Cardiac muscle cell (in vitro differentiated cells and primary cell): Measurements from ENCODE around the gene KIF3B. TPM values are rescaled to one million over a fixed set of nuclear protein-coding genes. Genes with fewer than 3 reads are reported as not detected.

ENCODE experiments used
- DNase-seq, 2 donors: peaks; one replicate each; pipeline versions ENCODE4 v3.0.0 to v3.0.0-alpha.2; 2010 to 2017; ENCODE audit warnings: low read depth in 1 of 2, low spot score in 1 of 2
- H3K27ac ChIP-seq: fragments of 200-600 bp; sonication (generic); 2 replicates; pipeline ENCODE4 v1.5.1; 2016
- H3K27me3 ChIP-seq: fragments of 200-600 bp; sonication (generic); 2 replicates; pipeline ENCODE4 v1.6.0; 2016; ENCODE audit warnings: control low read depth
- H3K36me3 ChIP-seq: fragments of 200-600 bp; sonication (generic); 2 replicates; pipeline ENCODE4 v1.5.1; 2016; ENCODE audit warnings: control low read depth
- H3K4me1 ChIP-seq: fragments of 200-600 bp; sonication (generic); 2 replicates; pipeline ENCODE4 v1.8.1; 2017; ENCODE audit warnings: low read depth, mild to moderate bottlenecking, mixed run types
- H3K4me3 ChIP-seq: fragments of 200-600 bp; sonication (generic); 2 replicates; pipeline ENCODE4 v1.5.1; 2016; ENCODE audit warnings: mild to moderate bottlenecking
- H3K9me3 ChIP-seq: fragments of 200-600 bp; sonication (generic); 2 replicates; pipeline ENCODE4 v1.5.1; 2017; ENCODE audit warnings: low read depth, mild to moderate bottlenecking, control low read depth
- CTCF ChIP-seq: IDR thresholded peaks from 2 replicates; pipeline ENCODE4 v1.5.1; 2012; ENCODE audit warnings: low read depth, mild to moderate bottlenecking, low read length
- polyA plus RNA-seq: library from polyadenylated mRNA; unstranded; fragments of >200 nt; fragmentation: Nextera tagmentation; extraction: Ambion mirVana; gene quantifications from 2 replicates; pipeline ENCODE4 v1.2.1, GENCODE V29; 2016
- total RNA-seq: library from RNA; depleted of rRNA; stranded (reverse); fragments of >200 nt; gene quantifications from 2 replicates; pipeline ENCODE4 v1.2.3, GENCODE V29; 2016

The KIF3B gene
- total and polyA plus RNA-seq, 2 experiments from 2014 or later: 6.2 to 13.2 TPM

GRCh38 chr20:32292548-32292947 lies 15.1 kb downstream of the KIF3B start:
- TF ChIP-seq CTCF: no peak
- Histone ChIP-seq H3K9me3 (no peaks in the 10 kb centered on the region), H3K27ac (no peak overlapping the region), H3K27me3 (no peaks in the 10 kb centered on the region), H3K4me1 (peaks cover 3% of the 10 kb centered on the region), H3K4me3 (no peak overlapping the region), H3K36me3 (no peaks in the 10 kb centered on the region)
- no peak for DNase-seq

GRCh38 chr20:32294071-32294470 lies 16.6 kb downstream of the KIF3B start:
- no peak for TF ChIP-seq CTCF
- Histone ChIP-seq H3K4me3 (no peak overlapping the region), H3K36me3 (no peaks in the 10 kb centered on the region), H3K9me3 (no peaks in the 10 kb centered on the region), H3K27me3 (no peaks in the 10 kb centered on the region), H3K4me1 (peaks cover 3% of the 10 kb centered on the region), H3K27ac (no peak overlapping the region)
- no peak for DNase-seq

GRCh38 chr20:32296412-32296811 lies 19.0 kb downstream of the KIF3B start:
- Histone ChIP-seq H3K36me3 (no peaks in the 10 kb centered on the region), H3K4me1 (peaks cover 3% of the 10 kb centered on the region)

GRCh38 chr20:32296819-32297420 lies 19.5 kb downstream of the KIF3B start:
- Histone ChIP-seq H3K36me3 (no peaks in the 10 kb centered on the region), H3K4me3 (no peak overlapping the region), H3K9me3 (no peaks in the 10 kb centered on the region), H3K27me3 (no peaks in the 10 kb centered on the region), H3K4me1 (peaks cover 3% of the 10 kb centered on the region), H3K27ac (no peak overlapping the region)
- peak in 1 of 2 donors; percentile 14 for DNase-seq
- TF ChIP-seq CTCF: no peak

More at GRCh38 chr20:32296412-32296811, 19.0 kb downstream of the KIF3B start:
- Histone ChIP-seq H3K4me3 (no peak overlapping the region), H3K27ac (no peak overlapping the region), H3K27me3 (no peaks in the 10 kb centered on the region), H3K9me3 (no peaks in the 10 kb centered on the region)
- peak in 1 of 2 donors; percentile 65 for DNase-seq
- no peak for TF ChIP-seq CTCF

- H3K4me1 ChIP-seq: peaks cover 3% of the 10 kb centered on the region
- no peak for TF ChIP-seq CTCF
- no peak for DNase-seq
Observed at GRCh38 chr20:32297439-32297838, 20.0 kb downstream of the KIF3B start.

More at GRCh38 chr20:32297439-32297838, 20.0 kb downstream of the KIF3B start:
- no peak overlapping the region for H3K4me3 ChIP-seq
- no peaks in the 10 kb centered on the region for H3K27me3 ChIP-seq
- H3K9me3 ChIP-seq: no peaks in the 10 kb centered on the region
- no peaks in the 10 kb centered on the region for H3K36me3 ChIP-seq
- H3K27ac ChIP-seq: no peak overlapping the region
